Measurements from ENCODE around the gene HDHD5.

DNA sequence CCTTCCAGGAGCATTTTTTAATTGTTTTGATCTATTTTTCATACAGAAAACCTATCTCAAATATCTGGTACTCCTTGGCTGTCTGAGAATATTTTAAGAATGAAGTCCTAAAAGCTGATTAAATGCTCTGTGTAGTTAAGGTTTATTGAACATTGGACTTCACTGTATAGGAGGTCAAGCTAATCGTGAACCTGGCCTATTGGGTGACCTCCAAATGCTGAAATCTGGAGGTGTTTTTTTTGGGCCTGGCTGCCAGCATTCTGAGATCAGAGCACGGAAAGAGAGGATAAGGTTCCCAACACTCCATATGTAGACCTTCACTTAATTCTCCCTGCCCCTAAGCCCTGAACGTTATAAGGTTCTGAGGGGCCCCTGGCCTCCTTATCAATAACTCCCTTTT lies 66.0 kb downstream of the HDHD5 start:
- TF ChIP-seq CTCF (IDR thresholded peaks at IDR 0.05) (no peak), SIN3A (IDR thresholded peaks at IDR 0.05; ENCODE audit: borderline replicate concordance, insufficient read depth, low read depth, low read length) (no peak)

Measured in Panc1 (cell line).